GM12872 (cell line): Measurements from ENCODE around the gene MEGF9.

Experiments
- TF ChIP-seq, protein P1 (sequence below): IDR thresholded peaks from 3 replicates; pipeline ENCODE4 v1.5.1; 2011; ENCODE audit warnings: low read depth, mild to moderate bottlenecking, low read length, moderate library complexity; ENCODE audit not compliant: insufficient read depth

Gene MEGF9

DNA sequence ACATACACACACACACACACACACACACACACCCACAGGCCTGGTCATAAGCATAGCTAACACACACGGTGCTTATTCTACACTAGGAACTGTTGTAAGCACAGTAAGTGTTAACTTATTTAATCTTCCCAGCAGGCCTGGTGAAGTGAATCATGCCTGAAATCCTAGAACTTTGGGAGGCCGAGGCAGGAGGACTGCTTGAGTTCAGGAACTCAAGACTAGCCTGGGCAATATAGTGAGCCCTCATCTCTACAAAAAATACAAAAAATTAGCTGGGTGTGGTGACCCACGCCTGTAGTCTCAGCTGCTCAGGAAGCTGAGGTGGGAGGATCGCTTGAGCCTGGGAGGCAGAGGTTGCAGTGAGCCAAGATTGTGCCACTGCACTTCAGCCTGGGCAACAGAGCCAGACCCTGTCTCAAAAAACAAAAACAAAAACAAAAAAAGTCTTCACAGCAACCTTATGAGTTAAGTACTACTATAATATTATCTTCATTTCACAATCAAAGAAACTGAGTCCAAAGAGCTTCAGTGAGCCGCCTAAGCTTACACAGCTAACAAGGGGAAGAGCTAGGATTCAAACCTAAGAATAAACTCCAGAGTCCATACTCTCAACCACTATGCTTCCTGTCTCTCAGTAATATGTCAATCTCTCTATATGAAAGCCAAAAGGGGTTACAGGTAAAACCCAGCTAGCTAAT is 2.3 kb downstream of the MEGF9 start:
- TF ChIP-seq, protein P1, sequence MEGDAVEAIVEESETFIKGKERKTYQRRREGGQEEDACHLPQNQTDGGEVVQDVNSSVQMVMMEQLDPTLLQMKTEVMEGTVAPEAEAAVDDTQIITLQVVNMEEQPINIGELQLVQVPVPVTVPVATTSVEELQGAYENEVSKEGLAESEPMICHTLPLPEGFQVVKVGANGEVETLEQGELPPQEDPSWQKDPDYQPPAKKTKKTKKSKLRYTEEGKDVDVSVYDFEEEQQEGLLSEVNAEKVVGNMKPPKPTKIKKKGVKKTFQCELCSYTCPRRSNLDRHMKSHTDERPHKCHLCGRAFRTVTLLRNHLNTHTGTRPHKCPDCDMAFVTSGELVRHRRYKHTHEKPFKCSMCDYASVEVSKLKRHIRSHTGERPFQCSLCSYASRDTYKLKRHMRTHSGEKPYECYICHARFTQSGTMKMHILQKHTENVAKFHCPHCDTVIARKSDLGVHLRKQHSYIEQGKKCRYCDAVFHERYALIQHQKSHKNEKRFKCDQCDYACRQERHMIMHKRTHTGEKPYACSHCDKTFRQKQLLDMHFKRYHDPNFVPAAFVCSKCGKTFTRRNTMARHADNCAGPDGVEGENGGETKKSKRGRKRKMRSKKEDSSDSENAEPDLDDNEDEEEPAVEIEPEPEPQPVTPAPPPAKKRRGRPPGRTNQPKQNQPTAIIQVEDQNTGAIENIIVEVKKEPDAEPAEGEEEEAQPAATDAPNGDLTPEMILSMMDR: no peak

DNA sequence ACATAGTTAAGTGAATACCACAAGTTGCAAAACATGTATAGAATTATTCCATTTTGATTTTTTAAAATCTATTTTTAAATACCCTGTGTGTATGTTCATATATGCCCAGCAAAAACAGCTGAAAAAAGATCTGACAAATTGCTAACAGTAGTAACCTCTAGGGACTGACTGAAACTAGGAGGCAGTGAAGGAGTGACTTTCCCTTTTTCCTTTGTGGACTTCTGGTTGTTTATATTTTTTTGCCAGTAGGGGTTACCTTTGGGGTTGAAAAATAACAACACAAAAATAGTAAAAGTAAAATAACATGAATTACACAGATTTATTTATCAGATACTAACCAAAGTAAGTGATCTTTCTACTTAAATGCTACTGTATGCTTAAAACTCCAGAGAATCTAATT is 2.9 kb downstream of the MEGF9 start:
- TF ChIP-seq, protein P1: no peak

DNA sequence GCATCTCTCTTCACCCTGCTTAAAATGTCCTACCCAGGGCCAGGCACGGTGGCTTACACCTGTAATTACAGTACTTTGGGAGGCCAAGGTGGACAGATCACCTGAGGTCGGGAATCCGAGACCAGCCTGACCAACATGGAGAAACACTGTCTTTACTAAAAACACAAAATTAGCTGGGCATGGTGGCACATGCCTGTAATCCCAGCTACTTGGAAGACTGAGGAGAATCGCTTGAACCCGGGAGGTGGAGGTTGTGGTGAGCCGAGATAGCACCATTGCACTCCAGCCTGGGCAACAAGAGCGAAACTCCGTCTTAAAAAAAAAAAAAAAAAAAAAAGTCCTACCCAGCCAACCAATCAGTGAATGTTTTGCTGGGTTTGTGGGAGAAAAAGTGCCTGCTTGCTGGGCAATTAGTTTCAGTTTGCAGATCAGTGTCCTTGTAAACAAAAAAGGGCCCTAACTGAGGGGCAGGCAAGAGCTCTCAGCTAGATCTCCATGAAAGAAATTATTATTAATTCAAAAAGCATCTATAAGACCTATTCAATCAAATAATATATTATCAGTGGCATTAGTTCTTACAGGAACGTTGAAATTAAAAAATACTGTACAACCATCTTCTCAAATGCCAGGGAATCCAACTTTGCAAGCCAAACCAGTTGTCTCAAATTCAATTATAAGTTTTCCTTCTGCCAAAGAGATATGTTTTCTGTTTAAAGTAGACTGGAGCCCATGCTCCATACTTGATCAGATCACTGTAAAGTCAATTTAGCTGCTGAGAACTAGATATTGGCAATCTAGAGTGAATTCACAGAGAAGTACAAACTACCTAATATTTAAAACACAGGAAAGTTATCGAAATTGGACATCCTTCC is 3.9 kb downstream of the MEGF9 start:
- TF ChIP-seq, protein P1: no peak

DNA sequence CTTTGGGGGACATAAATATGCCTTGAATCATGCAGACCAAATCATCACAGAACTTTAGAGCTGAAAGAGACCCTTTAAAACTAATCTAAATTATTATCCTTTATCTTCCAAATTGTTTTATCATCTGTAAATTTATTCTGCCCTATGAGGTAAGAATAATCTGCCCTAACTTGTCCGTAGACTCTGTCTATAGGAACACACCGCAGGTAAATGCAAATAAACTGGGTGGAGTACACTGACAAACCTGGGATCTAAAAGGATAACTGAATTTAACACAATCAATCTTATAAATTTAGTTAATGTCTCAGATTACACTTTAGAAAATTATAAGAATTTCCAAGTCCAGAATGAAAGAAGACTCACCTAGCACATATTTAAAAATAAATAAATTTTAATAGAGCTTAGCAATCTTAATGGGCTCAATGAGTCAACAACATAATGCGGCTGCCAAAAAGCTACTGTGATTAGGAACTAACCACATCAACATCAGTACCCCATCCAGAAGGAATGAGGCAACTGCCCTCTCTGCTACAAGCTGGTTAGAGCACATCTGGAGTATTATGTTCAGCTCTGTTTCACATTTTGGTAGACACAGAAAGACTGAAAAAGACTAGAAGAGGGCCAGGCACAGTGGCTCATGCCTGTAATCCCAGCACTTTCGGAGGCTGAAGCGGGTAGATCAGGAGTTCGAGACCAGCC is 5.6 kb downstream of the MEGF9 start:
- TF ChIP-seq, protein P1: no peak

DNA sequence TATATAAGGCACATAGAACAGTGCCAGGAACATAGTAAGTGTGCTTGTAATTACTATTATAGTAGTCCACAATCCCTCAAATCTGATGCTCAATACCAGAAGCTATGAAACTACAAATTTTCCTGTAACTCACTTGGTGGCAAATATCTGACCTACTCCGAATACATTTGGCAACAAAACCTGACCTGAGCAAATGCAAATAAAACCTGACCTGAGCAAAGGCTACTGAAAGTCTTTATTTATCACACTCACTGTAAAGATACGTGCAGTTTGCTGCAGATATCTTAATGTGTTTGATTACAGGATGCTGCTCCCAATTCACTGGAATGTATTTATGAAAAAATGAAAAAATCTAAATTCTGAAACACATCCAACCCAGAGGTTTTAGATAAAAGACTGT is 7.1 kb downstream of the MEGF9 start:
- TF ChIP-seq, protein P1: no peak

DNA sequence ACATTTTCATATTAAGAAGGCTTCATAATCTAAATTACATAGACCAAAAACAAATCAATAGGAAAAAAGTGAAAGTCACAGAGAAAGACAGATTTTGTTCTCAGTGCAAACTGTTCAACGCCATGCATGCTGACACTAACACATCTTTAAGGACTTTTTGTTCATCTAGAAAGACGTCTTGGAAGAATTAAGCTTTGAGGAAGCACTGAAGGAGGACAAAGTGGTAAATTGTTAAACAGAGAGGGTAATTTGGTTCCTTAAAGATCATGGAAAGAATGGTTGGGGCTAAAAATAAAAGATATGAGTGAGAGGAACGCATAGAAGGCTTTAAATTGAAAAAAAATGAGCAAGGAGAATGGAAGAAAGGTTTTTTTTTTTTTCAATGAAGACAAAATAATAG is 9.1 kb downstream of the MEGF9 start:
- TF ChIP-seq, protein P1: no peak

DNA sequence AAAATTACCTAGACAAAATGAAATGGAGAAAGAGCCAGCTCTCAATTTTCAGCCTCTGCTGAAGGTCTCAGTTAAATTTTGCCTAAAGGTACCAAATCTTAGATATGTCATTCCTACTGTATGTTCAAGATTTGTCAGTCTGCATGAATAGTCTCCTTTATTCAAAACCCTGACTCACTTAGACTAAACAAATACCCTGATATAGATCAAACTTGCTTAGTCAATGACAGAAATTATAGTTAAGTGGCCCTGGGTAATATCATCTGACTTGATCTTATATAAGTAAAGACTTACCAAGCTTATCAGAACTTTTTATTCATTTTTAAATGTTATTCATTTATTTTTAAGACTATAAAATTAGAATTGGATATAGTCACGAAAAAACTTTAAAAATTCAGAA is 12.2 kb downstream of the MEGF9 start:
- TF ChIP-seq, protein P1: no peak
